Measurements from ENCODE around the gene HAPLN3. TPM values are rescaled to one million over a fixed set of nuclear protein-coding genes. Genes with fewer than 3 reads are reported as not detected.
"Not testable (repeated sequence)": the region's sequence is repeated elsewhere in the genome, so short reads cannot be mapped to it uniquely, and the experiment has no call there.

The HAPLN3 gene
- total RNA-seq, 1 donor from 2014 or later = 16.8 TPM

- Histone ChIP-seq H3K4me3 (ENCODE audit: low read depth, low read length) (no peak overlapping the region), H3K27me3 (ENCODE audit: control insufficient read depth, insufficient read depth, low read length) (no peaks in the 10 kb centered on the region), H3K36me3 (ENCODE audit: control insufficient read depth, insufficient read depth, low read length) (no peaks in the 10 kb centered on the region)
- TF ChIP-seq, protein P1, sequence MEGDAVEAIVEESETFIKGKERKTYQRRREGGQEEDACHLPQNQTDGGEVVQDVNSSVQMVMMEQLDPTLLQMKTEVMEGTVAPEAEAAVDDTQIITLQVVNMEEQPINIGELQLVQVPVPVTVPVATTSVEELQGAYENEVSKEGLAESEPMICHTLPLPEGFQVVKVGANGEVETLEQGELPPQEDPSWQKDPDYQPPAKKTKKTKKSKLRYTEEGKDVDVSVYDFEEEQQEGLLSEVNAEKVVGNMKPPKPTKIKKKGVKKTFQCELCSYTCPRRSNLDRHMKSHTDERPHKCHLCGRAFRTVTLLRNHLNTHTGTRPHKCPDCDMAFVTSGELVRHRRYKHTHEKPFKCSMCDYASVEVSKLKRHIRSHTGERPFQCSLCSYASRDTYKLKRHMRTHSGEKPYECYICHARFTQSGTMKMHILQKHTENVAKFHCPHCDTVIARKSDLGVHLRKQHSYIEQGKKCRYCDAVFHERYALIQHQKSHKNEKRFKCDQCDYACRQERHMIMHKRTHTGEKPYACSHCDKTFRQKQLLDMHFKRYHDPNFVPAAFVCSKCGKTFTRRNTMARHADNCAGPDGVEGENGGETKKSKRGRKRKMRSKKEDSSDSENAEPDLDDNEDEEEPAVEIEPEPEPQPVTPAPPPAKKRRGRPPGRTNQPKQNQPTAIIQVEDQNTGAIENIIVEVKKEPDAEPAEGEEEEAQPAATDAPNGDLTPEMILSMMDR (IDR thresholded peaks at IDR 0.05; ENCODE audit: insufficient read depth, low read length, poor library complexity, severe bottlenecking) = no peak
- no peak for DNase-seq (ENCODE audit: low read depth)
Measured at GRCh38 chr15:88932875-88933330, 37.6 kb upstream of the HAPLN3 start.

DNA sequence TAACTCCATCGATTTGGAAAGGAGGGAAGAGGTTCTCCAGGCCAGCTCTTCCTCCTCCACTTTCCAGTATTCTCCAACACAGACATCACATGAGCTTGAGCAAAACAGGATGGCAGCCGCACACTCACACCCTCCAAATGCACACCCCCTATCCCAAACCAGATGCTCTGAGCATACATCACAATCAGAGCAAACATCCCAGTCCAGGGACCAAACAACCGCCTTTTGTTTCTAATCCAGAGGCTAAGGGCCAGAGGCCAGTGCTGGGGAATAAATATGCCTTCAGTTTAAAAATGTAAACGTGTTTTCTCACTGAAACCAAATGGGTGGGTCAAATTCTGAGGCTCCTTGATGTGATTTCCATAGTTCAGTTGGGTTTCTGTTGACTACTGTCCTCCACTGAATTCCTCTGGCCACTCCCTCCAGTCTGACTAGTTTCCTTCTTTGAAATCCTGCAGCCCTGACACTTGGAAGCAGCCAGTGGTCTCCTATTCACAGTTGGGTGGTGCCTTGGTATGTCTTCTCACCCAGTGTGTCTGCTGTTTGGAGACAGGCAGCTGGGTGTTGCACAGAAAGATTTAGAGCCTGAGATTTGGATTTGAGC lies 37.0 kb upstream of the HAPLN3 start:
- H3K27me3 ChIP-seq (ENCODE audit: control insufficient read depth, insufficient read depth, low read length) = no peaks in the 10 kb centered on the region
- H3K36me3 ChIP-seq (ENCODE audit: control insufficient read depth, insufficient read depth, low read length) = no peaks in the 10 kb centered on the region
- no peak for DNase-seq (ENCODE audit: low read depth)
- H3K4me3 ChIP-seq (ENCODE audit: low read depth, low read length) = no peak overlapping the region
- TF ChIP-seq, protein P1 (IDR thresholded peaks at IDR 0.05; ENCODE audit: insufficient read depth, low read length, poor library complexity, severe bottlenecking) = no peak

DNA sequence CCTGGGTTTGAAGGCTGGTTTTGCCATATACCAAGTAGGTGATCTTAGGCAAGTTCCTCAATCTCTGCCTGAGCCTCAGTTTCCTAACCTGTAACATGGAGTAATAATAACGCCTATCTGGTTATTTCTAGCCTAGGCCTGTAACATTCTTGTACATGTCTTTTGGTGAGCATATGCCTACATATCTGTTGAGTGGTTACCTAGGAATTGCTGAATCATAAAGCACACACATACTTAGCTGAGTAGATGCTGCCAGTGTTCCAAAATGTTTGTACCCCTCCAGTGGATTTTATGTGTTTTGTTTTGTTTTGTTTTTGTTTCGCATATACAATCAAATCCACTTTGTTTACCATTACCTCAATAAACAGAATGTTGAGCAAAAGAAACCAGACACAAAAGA lies 35.2 kb upstream of the HAPLN3 start:
- DNase-seq (ENCODE audit: low read depth) = no peak
- H3K4me3 ChIP-seq (ENCODE audit: low read depth, low read length) = no peak overlapping the region
- TF ChIP-seq, protein P1 (IDR thresholded peaks at IDR 0.05; ENCODE audit: insufficient read depth, low read length, poor library complexity, severe bottlenecking) = no peak
- no peaks in the 10 kb centered on the region for H3K27me3 ChIP-seq (ENCODE audit: control insufficient read depth, insufficient read depth, low read length)
- H3K36me3 ChIP-seq (ENCODE audit: control insufficient read depth, insufficient read depth, low read length) = no peaks in the 10 kb centered on the region

DNA sequence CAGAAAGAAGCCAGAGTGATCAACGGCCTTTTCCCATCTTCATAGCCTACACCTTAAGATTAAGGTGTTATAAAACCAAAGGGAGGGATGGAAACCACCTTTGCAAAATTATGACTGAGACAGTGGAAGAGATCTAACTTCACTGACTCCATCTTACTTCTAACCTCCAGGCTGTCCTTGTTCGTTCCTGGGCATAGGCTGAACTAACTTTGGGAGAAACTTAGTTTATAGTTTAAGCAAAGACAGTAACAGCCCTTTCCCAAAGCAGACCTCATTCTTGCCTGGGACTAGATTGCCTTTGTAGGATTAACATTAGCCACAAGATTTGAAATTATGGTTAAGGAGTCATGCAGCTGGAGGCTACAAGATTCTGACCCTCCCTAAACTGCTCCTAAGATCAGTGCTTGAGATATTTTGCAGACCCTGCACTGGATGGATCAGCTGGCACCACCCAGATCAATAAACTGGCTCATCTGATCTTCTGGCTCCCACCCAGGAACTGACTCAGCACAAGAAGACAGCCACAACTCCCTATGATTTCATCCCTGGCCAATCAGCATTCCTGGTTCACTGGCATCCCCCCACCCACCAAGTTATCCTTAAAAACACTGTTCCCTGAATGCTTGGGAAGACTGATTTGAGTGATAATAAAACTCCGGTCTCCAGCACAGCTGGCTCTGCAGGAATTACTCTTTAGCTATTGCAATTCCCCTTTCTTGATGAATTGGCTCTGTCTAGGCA lies 34.2 kb upstream of the HAPLN3 start:
- not testable (repeated sequence) for DNase-seq (ENCODE audit: low read depth); H3K27me3 ChIP-seq (ENCODE audit: control insufficient read depth, insufficient read depth, low read length); H3K36me3 ChIP-seq (ENCODE audit: control insufficient read depth, insufficient read depth, low read length); H3K4me3 ChIP-seq (ENCODE audit: low read depth, low read length)

DNA sequence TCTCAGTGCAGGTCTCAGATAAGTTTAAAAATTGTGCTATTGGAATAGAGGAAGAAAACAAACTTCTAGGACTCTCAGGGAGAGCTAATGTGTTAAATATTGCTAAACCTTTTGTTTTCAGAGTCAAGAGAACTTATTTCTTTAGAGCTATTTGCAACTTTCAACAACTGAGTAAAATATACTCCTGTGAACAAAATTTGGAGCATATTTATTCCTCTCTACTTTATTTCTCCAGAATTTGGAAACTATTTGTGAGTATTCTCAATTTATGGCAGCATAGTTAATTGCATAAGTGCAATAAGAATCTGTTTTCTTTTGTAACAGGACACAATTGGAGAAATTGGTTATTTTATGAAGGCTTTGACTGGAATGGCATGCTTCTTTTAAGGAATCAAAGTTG lies 32.8 kb upstream of the HAPLN3 start:
- H3K4me3 ChIP-seq (ENCODE audit: low read depth, low read length); H3K27me3 ChIP-seq (ENCODE audit: control insufficient read depth, insufficient read depth, low read length); DNase-seq (ENCODE audit: low read depth); H3K36me3 ChIP-seq (ENCODE audit: control insufficient read depth, insufficient read depth, low read length): not testable (repeated sequence)

GRCh38 chr15:88925648-88926047 lies 30.3 kb upstream of the HAPLN3 start:
- H3K36me3 ChIP-seq (ENCODE audit: control insufficient read depth, insufficient read depth, low read length); H3K4me3 ChIP-seq (ENCODE audit: low read depth, low read length); DNase-seq (ENCODE audit: low read depth); H3K27me3 ChIP-seq (ENCODE audit: control insufficient read depth, insufficient read depth, low read length): not testable (repeated sequence)

GRCh38 chr15:88920892-88921435 lies 25.6 kb upstream of the HAPLN3 start:
- not testable (repeated sequence) for H3K36me3 ChIP-seq (ENCODE audit: control insufficient read depth, insufficient read depth, low read length); H3K4me3 ChIP-seq (ENCODE audit: low read depth, low read length); H3K27me3 ChIP-seq (ENCODE audit: control insufficient read depth, insufficient read depth, low read length)
- DNase-seq (ENCODE audit: low read depth) = peak; percentile 92

Data from kidney epithelial cell (primary cell).